ENCODE results near the gene ZNF362. TPM values are rescaled to one million over a fixed set of nuclear protein-coding genes. Genes with fewer than 3 reads are reported as not detected.

ZNF362 gene
- total and polyA plus RNA-seq, 2 of the 13 experiments (the other 11 are each of a cell fraction or from before 2014, with no cell fraction given): 8.3 to 14.2 TPM

DNA sequence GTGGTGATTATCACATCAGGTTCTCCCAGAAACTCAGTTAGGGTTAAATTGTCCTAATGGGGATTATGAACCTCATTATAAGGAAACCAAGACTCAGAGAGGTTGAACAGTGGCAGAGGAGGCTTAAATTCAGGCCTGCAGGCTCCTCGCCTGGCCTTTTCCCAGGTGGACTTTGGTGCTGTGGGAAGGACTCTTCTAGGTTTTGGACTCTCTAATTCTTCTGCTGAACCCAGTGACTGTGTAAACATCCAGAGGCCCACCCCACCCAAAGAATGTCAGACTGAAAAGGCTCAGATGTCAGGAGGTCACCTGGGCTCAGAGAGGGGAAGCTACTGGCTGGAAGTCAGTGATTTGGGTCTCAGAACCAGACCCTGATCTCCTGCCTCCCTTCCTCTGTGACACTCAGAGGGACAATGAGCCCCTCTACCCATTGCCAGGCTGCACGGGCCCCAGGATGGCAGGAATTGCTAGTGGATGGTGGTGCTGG is 2.5 kb downstream of the ZNF362 start (continued):
- TF ChIP-seq ZNF512B (CRISPR knock-in tag; IDR thresholded peaks at IDR 0.05; ENCODE audit: borderline replicate concordance) (no peak; the same call in 1 of the 2 replicates), KDM2A (CRISPR knock-in tag; IDR thresholded peaks at IDR 0.05; ENCODE audit: borderline replicate concordance, low read depth) (0 out of 2 replicates have a peak, but pooled peaks have one; percentile 18), REL (CRISPR knock-in tag; conservative IDR thresholded peaks at IDR 0.05) (no peak), KAT8 (CRISPR knock-in tag; IDR thresholded peaks at IDR 0.05) (peak; percentile 61; the same call in 1 of the 2 replicates), ZNF256 (CRISPR knock-in tag; conservative IDR thresholded peaks at IDR 0.05) (no peak), KDM1A (CRISPR knock-in tag; IDR thresholded peaks at IDR 0.05) (no peak), PAF1 (CRISPR knock-in tag; IDR thresholded peaks at IDR 0.05) (no peak), AKAP8 (CRISPR knock-in tag; IDR thresholded peaks at IDR 0.05) (peak; percentile 82; the same call in 1 of the 2 replicates), ZNF563 (CRISPR knock-in tag; IDR thresholded peaks at IDR 0.05) (no peak), ZNF781 (CRISPR knock-in tag; IDR thresholded peaks at IDR 0.05; ENCODE audit: borderline replicate concordance, not compliant biosample characterization) (no peak), EED (CRISPR knock-in tag; IDR thresholded peaks at IDR 0.05) (no peak)
- TF ChIP-seq, protein P1, sequence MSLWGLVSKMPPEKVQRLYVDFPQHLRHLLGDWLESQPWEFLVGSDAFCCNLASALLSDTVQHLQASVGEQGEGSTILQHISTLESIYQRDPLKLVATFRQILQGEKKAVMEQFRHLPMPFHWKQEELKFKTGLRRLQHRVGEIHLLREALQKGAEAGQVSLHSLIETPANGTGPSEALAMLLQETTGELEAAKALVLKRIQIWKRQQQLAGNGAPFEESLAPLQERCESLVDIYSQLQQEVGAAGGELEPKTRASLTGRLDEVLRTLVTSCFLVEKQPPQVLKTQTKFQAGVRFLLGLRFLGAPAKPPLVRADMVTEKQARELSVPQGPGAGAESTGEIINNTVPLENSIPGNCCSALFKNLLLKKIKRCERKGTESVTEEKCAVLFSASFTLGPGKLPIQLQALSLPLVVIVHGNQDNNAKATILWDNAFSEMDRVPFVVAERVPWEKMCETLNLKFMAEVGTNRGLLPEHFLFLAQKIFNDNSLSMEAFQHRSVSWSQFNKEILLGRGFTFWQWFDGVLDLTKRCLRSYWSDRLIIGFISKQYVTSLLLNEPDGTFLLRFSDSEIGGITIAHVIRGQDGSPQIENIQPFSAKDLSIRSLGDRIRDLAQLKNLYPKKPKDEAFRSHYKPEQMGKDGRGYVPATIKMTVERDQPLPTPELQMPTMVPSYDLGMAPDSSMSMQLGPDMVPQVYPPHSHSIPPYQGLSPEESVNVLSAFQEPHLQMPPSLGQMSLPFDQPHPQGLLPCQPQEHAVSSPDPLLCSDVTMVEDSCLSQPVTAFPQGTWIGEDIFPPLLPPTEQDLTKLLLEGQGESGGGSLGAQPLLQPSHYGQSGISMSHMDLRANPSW (CRISPR knock-in tag; IDR thresholded peaks at IDR 0.05; ENCODE audit: borderline replicate concordance): no peak
- TF ChIP-seq, protein P2, sequence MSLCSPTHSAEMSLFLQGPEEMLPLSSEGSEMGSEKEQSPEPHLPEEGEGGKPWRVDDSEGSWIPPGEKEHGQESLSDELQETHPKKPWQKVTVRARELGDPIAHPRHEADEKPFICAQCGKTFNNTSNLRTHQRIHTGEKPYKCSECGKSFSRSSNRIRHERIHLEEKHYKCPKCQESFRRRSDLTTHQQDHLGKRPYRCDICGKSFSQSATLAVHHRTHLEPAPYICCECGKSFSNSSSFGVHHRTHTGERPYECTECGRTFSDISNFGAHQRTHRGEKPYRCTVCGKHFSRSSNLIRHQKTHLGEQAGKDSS (CRISPR knock-in tag; IDR thresholded peaks at IDR 0.05; ENCODE audit: borderline replicate concordance, low read depth): no peak
- TF ChIP-seq, protein P3, sequence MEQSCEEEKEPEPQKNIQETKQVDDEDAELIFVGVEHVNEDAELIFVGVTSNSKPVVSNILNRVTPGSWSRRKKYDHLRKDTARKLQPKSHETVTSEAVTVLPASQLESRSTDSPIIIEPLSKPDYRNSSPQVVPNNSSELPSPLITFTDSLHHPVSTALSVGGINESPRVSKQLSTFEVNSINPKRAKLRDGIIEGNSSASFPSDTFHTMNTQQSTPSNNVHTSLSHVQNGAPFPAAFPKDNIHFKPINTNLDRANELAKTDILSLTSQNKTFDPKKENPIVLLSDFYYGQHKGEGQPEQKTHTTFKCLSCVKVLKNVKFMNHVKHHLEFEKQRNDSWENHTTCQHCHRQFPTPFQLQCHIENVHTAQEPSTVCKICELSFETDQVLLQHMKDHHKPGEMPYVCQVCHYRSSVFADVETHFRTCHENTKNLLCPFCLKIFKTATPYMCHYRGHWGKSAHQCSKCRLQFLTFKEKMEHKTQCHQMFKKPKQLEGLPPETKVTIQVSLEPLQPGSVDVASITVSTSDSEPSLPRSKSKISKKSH (CRISPR knock-in tag; IDR thresholded peaks at IDR 0.05; ENCODE audit: borderline replicate concordance): no peak

Measured in HepG2 (cell line).